ENCODE data around the gene KMT2B. TPM values are rescaled to one million over a fixed set of nuclear protein-coding genes. Genes with fewer than 3 reads are reported as not detected.

Gene KMT2B
- total and polyA plus RNA-seq, 9 of the 15 experiments (the other 6 are each of a cell fraction or from before 2014, with no cell fraction given) = 0.63 to 43.9 (median 8.1) TPM

DNA sequence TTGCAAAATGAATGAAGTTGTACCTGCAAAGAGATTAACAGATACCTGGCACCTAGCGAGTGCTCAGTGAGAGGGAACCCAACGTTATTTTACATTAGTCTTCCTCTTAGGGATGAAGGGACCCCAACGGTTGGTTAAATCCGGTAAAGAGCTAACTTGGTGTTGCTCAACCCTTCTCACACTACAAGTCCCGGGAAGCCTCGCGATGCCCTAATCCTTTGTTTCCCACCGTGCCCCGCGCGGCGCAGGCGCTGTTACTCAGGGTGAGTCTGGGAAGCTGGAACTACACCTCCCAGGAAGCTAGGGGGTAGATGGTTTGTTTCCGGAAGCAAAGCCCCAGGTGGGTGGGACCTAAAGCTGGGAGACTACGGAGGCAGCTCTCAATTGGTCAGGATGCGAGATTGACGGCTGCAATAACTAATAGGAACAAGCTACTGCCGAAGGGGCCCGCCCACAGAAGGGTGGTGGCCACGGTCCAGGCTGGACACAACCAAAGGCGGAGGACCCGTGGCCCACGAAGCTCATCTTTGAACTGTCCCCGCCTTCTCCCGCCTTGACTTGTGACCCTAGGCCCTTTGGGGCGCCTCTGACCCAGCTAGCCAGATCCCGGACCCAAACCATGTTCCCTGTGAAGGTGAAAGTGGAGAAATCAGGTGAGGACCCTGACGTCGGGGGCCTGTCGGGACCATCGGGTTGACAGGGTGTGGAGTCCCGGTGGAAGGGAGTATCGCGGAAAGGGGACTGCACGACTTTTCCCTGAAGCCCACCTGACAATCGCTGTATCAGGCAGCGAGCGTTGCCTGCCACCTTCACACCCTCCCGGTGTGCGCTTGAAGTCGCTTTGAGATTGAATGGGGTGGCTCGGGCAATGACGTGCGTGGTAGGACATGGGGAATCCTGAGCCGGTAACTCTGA is 30.6 kb downstream of the KMT2B start, which contains the start of gene LIN37:
LIN37 (plus strand) TSS at position 471 of the 915 bp plus-strand sequence; CDS start at position 620, 149 bp downstream.
- Histone ChIP-seq H2AFZ (ENCODE audit: low read depth, low read length) (peak within 1 kb of the TSS; percentile 94), H3K27me3 (ENCODE audit: control insufficient read depth in 2 of 2, insufficient read depth in 2 of 2, low read length in 2 of 2) (no peaks in the 10 kb centered on the region), H3K4me1 (replicated peaks in 1 of 2; ENCODE audit: control insufficient read depth in 2 of 2, insufficient read depth in 2 of 2, low read length in 2 of 2) (peaks cover 18 to 31% of the 10 kb centered on the region in 2 experiments; a peak in 4 of 5 replicates), H3K4me2 (ENCODE audit: insufficient read depth, low read length) (peak within 1 kb of the TSS; percentile 96), H4K20me1 (replicated peaks; ENCODE audit: control insufficient read depth, insufficient read depth, low read length) (no peaks in the 10 kb centered on the region), H3K27ac (ENCODE audit: extremely low read depth, low read depth, low read length) (peak within 1 kb of the TSS; percentile 68), H3K4me3 (peak within 1 kb of the TSS; percentile 82), H3K9me3 (replicated peaks; ENCODE audit: control insufficient read depth, insufficient read depth, low read depth, low read length) (no peaks in the 10 kb centered on the region), H3K36me3 (ENCODE audit: control insufficient read depth, insufficient read depth, low read length) (peaks cover 21% of the 10 kb centered on the region; the same call in 1 of the 3 replicates), H3K9me1 (ENCODE audit: control insufficient read depth, insufficient read depth, low read length) (no peaks in the 10 kb centered on the region), H3K79me2 (ENCODE audit: control insufficient read depth, insufficient read depth, low read length) (peaks cover 16% of the 10 kb centered on the region), H3K9ac (ENCODE audit: insufficient read depth in 1 of 2, low read depth in 2 of 2, low read length in 2 of 2) (peak within 1 kb of the TSS; percentile 78 to 96)
- peak; percentile 88 to 99 (median 93) for DNase-seq (ENCODE audit: extremely low read depth in 1 of 4, low spot score in 3 of 4)
- CTCF ChIA-PET (ENCODE audit: low intra/inter-chr PET ratio) = no interaction called here
- in situ Hi-C loops (cut with MboI) (no loop called here), intact Hi-C loops (cut with micrococcal nuclease) (loop anchor here (10.0 kb wide), 1 partner anchor 104 kb away; the partner anchor contains the start of genes COX6B1 and ETV2)
- FAIRE-seq = peak; percentile 100
- ATAC-seq = peak; percentile 90
- TSS peak; percentile 47 for BruUV-seq (replicated peaks)
- POLR2A ChIA-PET = interaction anchor here (0.6 to 2.5 kb wide), 11 partner anchors 9 to 1902 kb away, joined by 3 to 12 read pairs (median 4); partner anchors contain the start of genes HSPB6 and PROSER3
- under 1% methylated on average over 45 of the region's 45 CpGs for WGBS (ENCODE audit: insufficient coverage, low coverage, missing lambda C conversion rate)
- peak; percentile 98 for TF ChIP-seq HCFC1 (IDR thresholded peaks at IDR 0.05; ENCODE audit: low read depth, low read length)
- peak; percentile 76 for TF ChIP-seq POLR2H (tag; IDR thresholded peaks at IDR 0.05; ENCODE audit: low read depth)
- TF ChIP-seq, protein P1, sequence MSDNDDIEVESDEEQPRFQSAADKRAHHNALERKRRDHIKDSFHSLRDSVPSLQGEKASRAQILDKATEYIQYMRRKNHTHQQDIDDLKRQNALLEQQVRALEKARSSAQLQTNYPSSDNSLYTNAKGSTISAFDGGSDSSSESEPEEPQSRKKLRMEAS (CRISPR knock-in tag; IDR thresholded peaks at IDR 0.05) = 0 out of 2 replicates have a peak, but pooled peaks have one; percentile 27
- TF ChIP-seq, protein P2, sequence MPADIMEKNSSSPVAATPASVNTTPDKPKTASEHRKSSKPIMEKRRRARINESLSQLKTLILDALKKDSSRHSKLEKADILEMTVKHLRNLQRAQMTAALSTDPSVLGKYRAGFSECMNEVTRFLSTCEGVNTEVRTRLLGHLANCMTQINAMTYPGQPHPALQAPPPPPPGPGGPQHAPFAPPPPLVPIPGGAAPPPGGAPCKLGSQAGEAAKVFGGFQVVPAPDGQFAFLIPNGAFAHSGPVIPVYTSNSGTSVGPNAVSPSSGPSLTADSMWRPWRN (IDR thresholded peaks at IDR 0.05; ENCODE audit: low read depth) = no peak
- TF ChIP-seq MAZ (CRISPR knock-in tag; conservative IDR thresholded peaks at IDR 0.05 in 1 of 2, IDR thresholded peaks at IDR 0.05 in 1 of 2) = peak; percentile 40 to 50; a peak in 1 of 4 replicates
- TF ChIP-seq, protein P3, sequence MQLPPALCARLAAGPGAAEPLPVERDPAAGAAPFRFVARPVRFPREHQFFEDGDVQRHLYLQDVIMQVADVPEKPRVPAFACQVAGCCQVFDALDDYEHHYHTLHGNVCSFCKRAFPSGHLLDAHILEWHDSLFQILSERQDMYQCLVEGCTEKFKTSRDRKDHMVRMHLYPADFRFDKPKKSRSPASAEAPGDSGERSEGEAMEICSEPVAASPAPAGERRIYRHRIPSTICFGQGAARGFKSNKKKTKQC (CRISPR knock-in tag; IDR thresholded peaks at IDR 0.05) = no peak
- TF ChIP-seq, protein P4, sequence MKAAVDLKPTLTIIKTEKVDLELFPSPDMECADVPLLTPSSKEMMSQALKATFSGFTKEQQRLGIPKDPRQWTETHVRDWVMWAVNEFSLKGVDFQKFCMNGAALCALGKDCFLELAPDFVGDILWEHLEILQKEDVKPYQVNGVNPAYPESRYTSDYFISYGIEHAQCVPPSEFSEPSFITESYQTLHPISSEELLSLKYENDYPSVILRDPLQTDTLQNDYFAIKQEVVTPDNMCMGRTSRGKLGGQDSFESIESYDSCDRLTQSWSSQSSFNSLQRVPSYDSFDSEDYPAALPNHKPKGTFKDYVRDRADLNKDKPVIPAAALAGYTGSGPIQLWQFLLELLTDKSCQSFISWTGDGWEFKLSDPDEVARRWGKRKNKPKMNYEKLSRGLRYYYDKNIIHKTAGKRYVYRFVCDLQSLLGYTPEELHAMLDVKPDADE (conservative IDR thresholded peaks at IDR 0.05; ENCODE audit: control insufficient read depth, low read depth, low read length) = peak; percentile 98
- TF ChIP-seq RBBP5 (IDR thresholded peaks at IDR 0.05; ENCODE audit: borderline replicate concordance, insufficient read depth, low read length, poor library complexity, severe bottlenecking) = peak; percentile 62
- peak; percentile 59; the same call in 1 of the 2 replicates for TF ChIP-seq SREBF1 (IDR thresholded peaks at IDR 0.05; ENCODE audit: borderline replicate concordance, low read depth, low read length)
- peak; percentile 94 to 97 for TF ChIP-seq FOXK2 (conservative IDR thresholded peaks at IDR 0.05 in 1 of 2, IDR thresholded peaks at IDR 0.05 in 1 of 2; ENCODE audit: low read depth in 2 of 2)
- no peak for TF ChIP-seq MEF2A (IDR thresholded peaks at IDR 0.05; ENCODE audit: control insufficient read depth, low read depth, low read length)
- TF ChIP-seq ELF2 (CRISPR knock-in tag; IDR thresholded peaks at IDR 0.05) = 0 out of 2 replicates have a peak, but pooled peaks have one; percentile 63
- peak; percentile 97 for TF ChIP-seq GABPB1 (CRISPR knock-in tag; IDR thresholded peaks at IDR 0.05)
- no peak for TF ChIP-seq CBFB (CRISPR knock-in tag; IDR thresholded peaks at IDR 0.05)
- TF ChIP-seq CREB1 (IDR thresholded peaks at IDR 0.05) = peak; percentile 68
- TF ChIP-seq CREB1 (CRISPR knock-in tag; IDR thresholded peaks at IDR 0.05) = peak; percentile 83
- TF ChIP-seq BHLHE40 (IDR thresholded peaks at IDR 0.05; ENCODE audit: low read length) = 0 out of 2 replicates have a peak, but pooled peaks have one; percentile 31
- peak; percentile 88 for TF ChIP-seq POLR2G (IDR thresholded peaks at IDR 0.05; ENCODE audit: low read depth, low read length)

Measured in K562 (cell line).